ENCODE data around the gene PTPRD. TPM values are rescaled to one million over a fixed set of nuclear protein-coding genes. Genes with fewer than 3 reads are reported as not detected.

Gene PTPRD
- total RNA-seq, 1 donor = 0.52 TPM

GRCh38 chr9:8412327-8412726 lies 2200.5 kb downstream of the PTPRD start:
- H3K4me3 ChIP-seq (ENCODE audit: low read length) = no peak overlapping the region
- no peaks in the 10 kb centered on the region for H3K4me1 ChIP-seq (ENCODE audit: insufficient read depth, low read length)
- H3K9me3 ChIP-seq (ENCODE audit: low read depth, low read length) = no peaks in the 10 kb centered on the region
- H3K27me3 ChIP-seq (ENCODE audit: insufficient read depth, low read length) = no peaks in the 10 kb centered on the region

DNA sequence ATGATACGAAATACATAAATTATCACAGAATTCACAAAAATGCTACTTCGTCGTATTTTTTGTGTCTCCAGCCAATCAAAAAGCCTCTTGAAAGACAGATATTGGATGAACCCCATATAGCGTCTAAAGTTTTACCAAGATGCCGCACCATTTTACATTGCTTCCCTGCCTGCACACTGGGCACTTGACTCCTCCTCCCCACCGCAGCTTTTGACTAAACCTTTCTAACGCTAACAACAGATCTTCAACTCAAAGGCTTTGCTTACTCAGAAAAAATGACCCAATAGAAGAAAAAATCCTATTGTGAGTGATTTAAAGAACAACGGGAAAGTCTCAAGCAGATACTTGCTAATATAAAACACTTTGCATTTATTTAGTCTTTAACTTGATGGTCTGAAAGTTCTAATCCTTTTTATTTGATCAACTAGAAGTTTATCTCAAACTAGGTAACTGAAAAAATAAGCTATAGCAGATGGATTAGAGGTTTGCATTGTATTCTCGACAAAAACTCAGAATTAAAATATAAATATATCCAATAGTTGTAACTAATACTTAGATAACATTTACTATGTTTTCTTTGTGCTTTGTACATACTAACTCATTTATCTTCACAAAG lies 2204.1 kb downstream of the PTPRD start:
- Histone ChIP-seq H3K4me3 (ENCODE audit: low read length) (no peak overlapping the region), H3K4me1 (ENCODE audit: insufficient read depth, low read length) (no peaks in the 10 kb centered on the region), H3K27me3 (ENCODE audit: insufficient read depth, low read length) (no peaks in the 10 kb centered on the region), H3K9me3 (ENCODE audit: low read depth, low read length) (no peaks in the 10 kb centered on the region)

- H3K27me3 ChIP-seq (ENCODE audit: insufficient read depth, low read length) = no peaks in the 10 kb centered on the region
- H3K4me1 ChIP-seq (ENCODE audit: insufficient read depth, low read length) = no peaks in the 10 kb centered on the region
- H3K9me3 ChIP-seq (ENCODE audit: low read depth, low read length) = no peaks in the 10 kb centered on the region
- H3K4me3 ChIP-seq (ENCODE audit: low read length) = no peak overlapping the region
Observed at GRCh38 chr9:8401961-8402705, 2210.7 kb downstream of the PTPRD start.

- H3K27me3 ChIP-seq (ENCODE audit: insufficient read depth, low read length) = no peaks in the 10 kb centered on the region
- H3K4me3 ChIP-seq (ENCODE audit: low read length) = no peak overlapping the region
- no peaks in the 10 kb centered on the region for H3K4me1 ChIP-seq (ENCODE audit: insufficient read depth, low read length)
- no peaks in the 10 kb centered on the region for H3K9me3 ChIP-seq (ENCODE audit: low read depth, low read length)
Observed at GRCh38 chr9:8400378-8400777, 2212.4 kb downstream of the PTPRD start.

DNA sequence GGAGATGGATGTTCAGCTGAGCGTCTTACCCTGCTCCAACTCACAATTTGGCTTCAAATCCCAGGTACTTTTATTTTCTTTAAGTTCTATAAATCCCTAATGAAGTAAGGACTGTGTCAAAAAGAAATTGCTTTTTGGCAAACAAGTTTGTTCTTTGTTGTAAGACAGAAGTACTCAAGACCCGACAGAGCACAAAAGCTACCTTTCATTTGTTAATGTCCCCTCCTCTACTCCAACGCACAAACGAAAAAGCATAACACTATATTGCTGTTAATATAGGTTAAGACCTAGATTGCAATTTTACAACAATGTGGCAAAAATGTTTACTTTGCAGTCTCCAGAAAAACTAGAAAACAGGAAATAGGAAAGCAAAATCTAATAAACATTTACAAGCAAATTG lies 2217.8 kb downstream of the PTPRD start:
- no peaks in the 10 kb centered on the region for H3K27me3 ChIP-seq (ENCODE audit: insufficient read depth, low read length)
- no peak overlapping the region for H3K4me3 ChIP-seq (ENCODE audit: low read length)
- no peaks in the 10 kb centered on the region for H3K9me3 ChIP-seq (ENCODE audit: low read depth, low read length)
- no peaks in the 10 kb centered on the region for H3K4me1 ChIP-seq (ENCODE audit: insufficient read depth, low read length)

GRCh38 chr9:8394341-8394740 lies 2218.5 kb downstream of the PTPRD start:
- Histone ChIP-seq H3K4me3 (ENCODE audit: low read length) (no peak overlapping the region), H3K4me1 (ENCODE audit: insufficient read depth, low read length) (no peaks in the 10 kb centered on the region), H3K9me3 (ENCODE audit: low read depth, low read length) (no peaks in the 10 kb centered on the region), H3K27me3 (ENCODE audit: insufficient read depth, low read length) (no peaks in the 10 kb centered on the region)

DNA sequence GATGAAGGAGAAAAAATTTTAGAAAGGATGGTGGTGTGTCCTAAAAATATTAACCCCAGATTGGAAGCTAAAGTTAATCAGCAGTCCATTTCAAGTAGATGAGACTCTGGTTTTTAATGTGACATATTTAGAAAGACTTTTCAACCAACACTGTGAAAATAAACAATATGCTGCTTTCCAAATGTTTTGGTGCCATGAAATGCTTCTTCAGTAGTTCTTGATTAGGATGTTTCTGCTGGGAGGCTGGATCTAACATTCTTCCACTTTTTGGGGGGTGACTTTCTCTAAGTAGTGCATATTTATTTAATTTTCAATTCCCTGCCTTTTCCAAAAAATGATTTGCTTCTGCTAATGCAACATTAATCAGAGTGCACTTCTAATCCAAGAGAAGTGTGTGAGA lies 2219.9 kb downstream of the PTPRD start:
- Histone ChIP-seq H3K4me1 (ENCODE audit: insufficient read depth, low read length) (no peaks in the 10 kb centered on the region), H3K27me3 (ENCODE audit: insufficient read depth, low read length) (no peaks in the 10 kb centered on the region), H3K4me3 (ENCODE audit: low read length) (no peak overlapping the region), H3K9me3 (ENCODE audit: low read depth, low read length) (no peaks in the 10 kb centered on the region)

DNA sequence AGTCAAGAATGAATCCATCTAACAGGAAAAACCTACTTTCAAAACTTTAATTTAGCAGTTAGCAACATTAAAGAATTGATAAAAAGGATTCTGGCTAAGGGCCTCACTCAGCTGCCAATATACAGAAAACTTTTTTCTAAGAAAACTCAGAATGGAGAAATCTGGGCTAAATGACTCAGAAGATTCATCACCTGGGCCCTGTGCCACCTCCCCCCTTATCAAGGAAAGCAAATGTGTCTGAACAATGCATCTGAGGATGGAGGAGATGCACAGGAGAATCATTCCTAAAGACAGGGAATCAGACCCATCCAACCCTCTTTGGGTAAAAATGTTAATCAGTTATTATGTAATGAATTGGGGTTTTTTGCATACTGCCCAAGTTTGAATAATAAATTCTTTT lies 2221.2 kb downstream of the PTPRD start:
- Histone ChIP-seq H3K4me3 (ENCODE audit: low read length) (no peak overlapping the region), H3K9me3 (ENCODE audit: low read depth, low read length) (no peaks in the 10 kb centered on the region), H3K27me3 (ENCODE audit: insufficient read depth, low read length) (no peaks in the 10 kb centered on the region), H3K4me1 (ENCODE audit: insufficient read depth, low read length) (no peaks in the 10 kb centered on the region)

GRCh38 chr9:8391132-8391531 lies 2221.7 kb downstream of the PTPRD start:
- Histone ChIP-seq H3K27me3 (ENCODE audit: insufficient read depth, low read length) (no peaks in the 10 kb centered on the region), H3K4me3 (ENCODE audit: low read length) (no peak overlapping the region), H3K9me3 (ENCODE audit: low read depth, low read length) (no peaks in the 10 kb centered on the region), H3K4me1 (ENCODE audit: insufficient read depth, low read length) (no peaks in the 10 kb centered on the region)

DNA sequence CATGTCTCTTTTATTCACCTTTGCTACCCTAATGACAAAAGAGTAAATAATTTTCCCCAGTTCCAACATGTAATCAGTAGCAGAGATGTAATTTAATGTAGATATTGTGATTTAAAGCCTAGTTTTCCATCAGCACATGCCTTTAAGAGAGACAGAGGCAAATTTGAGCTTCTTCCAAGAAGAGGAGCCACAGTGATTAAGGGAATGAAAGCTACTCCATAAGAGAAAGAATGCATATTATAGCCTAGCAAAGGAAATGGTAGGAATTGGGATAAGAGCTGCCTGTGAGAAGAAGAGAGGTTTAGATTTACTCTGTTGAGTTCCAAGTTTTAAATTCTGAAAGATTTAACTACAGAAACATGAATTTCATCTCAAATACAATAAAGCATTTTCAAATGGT lies 2222.2 kb downstream of the PTPRD start:
- Histone ChIP-seq H3K9me3 (ENCODE audit: low read depth, low read length) (no peaks in the 10 kb centered on the region), H3K4me3 (ENCODE audit: low read length) (no peak overlapping the region), H3K27me3 (ENCODE audit: insufficient read depth, low read length) (no peaks in the 10 kb centered on the region), H3K4me1 (ENCODE audit: insufficient read depth, low read length) (no peaks in the 10 kb centered on the region)

DNA sequence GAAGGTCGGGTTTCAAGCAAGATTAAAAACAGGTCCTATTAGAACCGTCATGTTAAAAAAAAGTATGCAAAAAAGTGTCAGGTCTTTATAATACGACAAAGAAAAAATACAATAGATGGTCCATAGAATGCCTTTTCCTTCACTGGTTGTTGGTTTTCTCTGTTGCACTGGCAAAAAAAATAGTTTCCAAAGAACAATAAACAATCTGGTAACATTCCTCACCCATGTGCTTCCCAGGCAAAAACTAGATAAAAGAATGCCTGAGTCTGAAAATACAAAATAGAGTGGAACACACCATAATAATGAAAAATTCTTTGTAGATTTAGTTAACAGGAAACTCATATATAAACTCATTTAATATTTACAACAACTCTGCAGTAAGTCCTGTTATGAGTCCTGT lies 2223.3 kb downstream of the PTPRD start:
- H3K4me1 ChIP-seq (ENCODE audit: insufficient read depth, low read length) = no peaks in the 10 kb centered on the region
- no peaks in the 10 kb centered on the region for H3K9me3 ChIP-seq (ENCODE audit: low read depth, low read length)
- H3K4me3 ChIP-seq (ENCODE audit: low read length) = no peak overlapping the region
- H3K27me3 ChIP-seq (ENCODE audit: insufficient read depth, low read length) = no peaks in the 10 kb centered on the region

DNA sequence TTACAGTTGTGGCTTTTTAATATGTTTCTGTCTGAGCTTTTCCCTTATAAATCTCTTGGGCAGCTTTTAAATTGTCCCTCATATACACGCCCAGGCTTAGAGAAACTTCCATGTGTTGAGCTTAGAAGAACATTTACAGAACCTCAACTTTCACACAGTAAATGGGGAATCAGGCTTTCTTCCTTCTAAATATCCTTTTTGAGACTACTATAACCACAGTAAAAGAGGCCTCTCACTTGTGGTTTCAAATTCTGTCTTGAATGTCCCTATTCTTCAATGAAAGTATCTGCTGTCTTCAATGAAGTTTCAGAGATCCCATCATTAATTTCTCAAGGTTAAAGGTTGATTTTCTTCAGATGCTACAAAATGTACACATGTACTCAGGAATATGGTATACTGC lies 2224.7 kb downstream of the PTPRD start:
- no peaks in the 10 kb centered on the region for H3K9me3 ChIP-seq (ENCODE audit: low read depth, low read length)
- no peaks in the 10 kb centered on the region for H3K27me3 ChIP-seq (ENCODE audit: insufficient read depth, low read length)
- H3K4me1 ChIP-seq (ENCODE audit: insufficient read depth, low read length) = no peaks in the 10 kb centered on the region
- no peak overlapping the region for H3K4me3 ChIP-seq (ENCODE audit: low read length)

DNA sequence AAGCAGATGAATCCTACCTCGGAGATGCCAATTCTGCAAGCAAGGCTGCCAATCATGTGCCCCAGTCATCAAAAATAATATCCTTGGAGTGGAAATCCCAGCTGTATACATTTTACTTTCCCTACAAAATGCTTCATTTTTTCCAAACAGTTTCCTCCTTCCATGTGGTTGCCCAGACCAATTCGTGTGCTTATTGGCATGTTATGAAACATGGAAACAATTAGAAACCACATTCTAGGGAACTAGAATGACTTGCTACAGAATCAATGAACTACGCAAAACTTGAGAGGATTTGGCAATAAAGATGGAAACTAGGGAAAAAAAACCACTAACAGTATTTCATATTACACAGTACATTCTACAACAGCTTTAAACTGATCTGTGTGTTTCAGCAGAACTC lies 2228.7 kb downstream of the PTPRD start:
- no peaks in the 10 kb centered on the region for H3K9me3 ChIP-seq (ENCODE audit: low read depth, low read length)
- no peaks in the 10 kb centered on the region for H3K4me1 ChIP-seq (ENCODE audit: insufficient read depth, low read length)
- no peaks in the 10 kb centered on the region for H3K27me3 ChIP-seq (ENCODE audit: insufficient read depth, low read length)
- H3K4me3 ChIP-seq (ENCODE audit: low read length) = no peak overlapping the region

DNA sequence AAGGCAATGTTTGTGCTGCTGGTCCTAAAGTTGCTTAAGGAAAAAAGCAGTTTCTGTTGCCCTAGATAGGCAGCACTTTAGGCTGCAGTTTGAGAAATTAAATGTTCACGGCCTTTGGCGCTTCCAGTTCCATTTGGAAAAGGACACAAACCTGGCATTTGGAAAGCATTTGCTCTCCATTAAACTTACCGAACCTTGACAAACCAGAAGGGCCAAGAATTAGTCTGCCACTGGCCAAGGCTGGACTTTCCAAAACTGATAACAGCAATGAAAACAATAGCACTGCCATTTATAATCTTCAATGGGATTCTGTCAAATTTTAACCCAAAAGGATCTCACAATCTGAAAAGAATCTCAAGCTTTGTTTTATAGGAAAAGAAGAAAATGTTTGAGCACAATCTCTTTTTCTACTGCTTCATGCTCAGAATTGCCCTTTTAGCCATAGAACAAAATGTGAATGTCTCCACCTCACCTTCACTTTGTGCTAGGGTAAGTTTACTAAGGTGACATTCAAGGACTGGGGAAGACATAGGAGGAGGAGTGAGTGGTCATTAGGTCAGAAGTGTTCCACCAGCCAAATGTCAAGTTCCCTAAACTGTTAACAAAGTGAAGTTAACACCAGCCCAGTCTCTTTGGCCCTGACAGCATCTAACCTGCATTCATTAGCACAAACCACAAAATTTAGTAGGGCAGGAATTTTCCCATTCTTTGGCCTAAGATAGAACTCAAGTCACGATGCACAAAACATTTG lies 2229.8 kb downstream of the PTPRD start:
- H3K4me3 ChIP-seq (ENCODE audit: low read length) = no peak overlapping the region
- no peaks in the 10 kb centered on the region for H3K27me3 ChIP-seq (ENCODE audit: insufficient read depth, low read length)
- H3K4me1 ChIP-seq (ENCODE audit: insufficient read depth, low read length) = no peaks in the 10 kb centered on the region

GRCh38 chr9:8382266-8382665 lies 2230.5 kb downstream of the PTPRD start:
- H3K4me1 ChIP-seq (ENCODE audit: insufficient read depth, low read length) = no peaks in the 10 kb centered on the region
- H3K4me3 ChIP-seq (ENCODE audit: low read length) = no peak overlapping the region
- no peaks in the 10 kb centered on the region for H3K9me3 ChIP-seq (ENCODE audit: low read depth, low read length)
- no peaks in the 10 kb centered on the region for H3K27me3 ChIP-seq (ENCODE audit: insufficient read depth, low read length)

More for the DNA sequence above, 2229.8 kb downstream of the PTPRD start:
- H3K9me3 ChIP-seq (ENCODE audit: low read depth, low read length) = no peaks in the 10 kb centered on the region
